ENCODE measurements around the gene SPOCD1.

DNA sequence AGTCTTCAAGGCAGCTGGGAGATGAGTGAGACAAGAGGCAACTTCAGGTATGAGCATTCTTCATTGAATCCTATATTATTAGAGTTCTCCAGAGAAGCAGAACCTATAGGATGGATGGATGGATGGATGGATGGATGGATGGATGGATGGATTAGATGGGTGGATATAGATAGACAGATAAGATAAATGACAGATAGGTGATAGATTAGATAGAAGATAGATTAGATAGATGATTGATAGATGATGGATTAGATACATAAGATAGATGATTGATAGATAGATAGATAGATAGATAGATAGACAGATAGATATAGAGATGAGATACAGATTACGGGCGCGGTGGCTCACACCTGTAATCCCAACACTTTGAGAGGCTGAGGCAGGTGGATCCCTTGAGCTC is 43.2 kb upstream of the SPOCD1 start:
- TF ChIP-seq POLR2A (IDR thresholded peaks at IDR 0.05) (no peak), EP300 (IDR thresholded peaks at IDR 0.05) (no peak)
- TF ChIP-seq, protein P1, sequence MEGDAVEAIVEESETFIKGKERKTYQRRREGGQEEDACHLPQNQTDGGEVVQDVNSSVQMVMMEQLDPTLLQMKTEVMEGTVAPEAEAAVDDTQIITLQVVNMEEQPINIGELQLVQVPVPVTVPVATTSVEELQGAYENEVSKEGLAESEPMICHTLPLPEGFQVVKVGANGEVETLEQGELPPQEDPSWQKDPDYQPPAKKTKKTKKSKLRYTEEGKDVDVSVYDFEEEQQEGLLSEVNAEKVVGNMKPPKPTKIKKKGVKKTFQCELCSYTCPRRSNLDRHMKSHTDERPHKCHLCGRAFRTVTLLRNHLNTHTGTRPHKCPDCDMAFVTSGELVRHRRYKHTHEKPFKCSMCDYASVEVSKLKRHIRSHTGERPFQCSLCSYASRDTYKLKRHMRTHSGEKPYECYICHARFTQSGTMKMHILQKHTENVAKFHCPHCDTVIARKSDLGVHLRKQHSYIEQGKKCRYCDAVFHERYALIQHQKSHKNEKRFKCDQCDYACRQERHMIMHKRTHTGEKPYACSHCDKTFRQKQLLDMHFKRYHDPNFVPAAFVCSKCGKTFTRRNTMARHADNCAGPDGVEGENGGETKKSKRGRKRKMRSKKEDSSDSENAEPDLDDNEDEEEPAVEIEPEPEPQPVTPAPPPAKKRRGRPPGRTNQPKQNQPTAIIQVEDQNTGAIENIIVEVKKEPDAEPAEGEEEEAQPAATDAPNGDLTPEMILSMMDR (IDR thresholded peaks at IDR 0.05), result no peak

All from ovary (tissue), 3 donors.